Stimulated activated CD4-positive, alpha-beta T cell treated with anti-CD3 and anti-CD28 coated beads, TNF-alpha, amount 100 ng/mL, for 4 hours (primary cell): ENCODE results near the gene MUC7.
A peak's percentile ranks its signal among the peaks of the same experiment; 100 is the strongest.
"Not testable (repeated sequence)": the region's sequence is repeated elsewhere in the genome, so short reads cannot be mapped to it uniquely, and the experiment has no call there.

Experiments used
- DNase-seq, 3 experiments: peaks; one replicate each; pipeline ENCODE4 v3.0.0-alpha.2; 2020; ENCODE audit warnings: low read depth in 3 of 3

The MUC7 gene

GRCh38 chr4:70471897-70472296, at the start of gene MUC7:
TSS of gene MUC7 (plus strand) at chr4:70472197. CDS start at chr4:70474022, 1,825 bp downstream.
- DNase-seq = no peak

DNA sequence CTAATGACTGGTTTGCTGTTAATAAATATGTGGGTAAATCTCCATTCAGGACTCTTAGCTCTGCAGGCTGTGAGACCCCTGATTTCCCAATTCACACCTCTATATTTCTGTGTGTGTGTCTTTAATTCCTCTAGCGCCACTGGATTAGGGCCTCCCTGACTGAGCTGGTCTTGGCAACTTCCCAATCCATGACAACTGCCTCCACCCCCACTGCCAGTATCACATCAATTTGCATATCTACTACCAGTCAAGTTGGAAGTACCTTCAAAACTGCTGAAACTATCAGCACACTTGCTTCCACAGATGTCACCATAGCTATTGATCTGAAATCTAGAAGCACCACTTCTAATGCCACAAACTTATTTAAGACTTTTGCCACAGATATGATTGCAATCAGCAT, 46.7 kb upstream of the MUC7 start:
- DNase-seq = no peak

GRCh38 chr4:70426789-70427188, 45.2 kb upstream of the MUC7 start:
- no peak for DNase-seq

DNA sequence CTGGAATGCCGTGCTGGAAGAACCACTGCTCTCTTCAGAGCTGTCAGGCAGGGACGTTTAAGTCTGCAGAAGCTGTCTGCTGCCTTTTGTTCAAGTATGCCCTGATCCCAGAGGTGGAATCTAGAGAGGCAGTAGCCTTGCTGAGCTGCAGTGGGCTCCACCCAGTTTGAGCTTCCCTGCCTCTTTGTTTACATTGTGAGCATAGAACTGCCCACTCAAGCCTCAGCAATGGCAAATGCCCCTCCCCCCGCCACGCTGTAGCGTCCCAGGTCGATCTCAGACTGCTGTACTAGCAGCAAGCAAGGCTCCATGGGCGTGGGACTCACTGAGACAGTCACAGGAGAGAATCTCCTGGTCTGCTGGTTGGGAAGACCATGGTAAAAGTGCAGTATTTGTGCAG, 34.8 kb upstream of the MUC7 start:
- no peak for DNase-seq

DNA sequence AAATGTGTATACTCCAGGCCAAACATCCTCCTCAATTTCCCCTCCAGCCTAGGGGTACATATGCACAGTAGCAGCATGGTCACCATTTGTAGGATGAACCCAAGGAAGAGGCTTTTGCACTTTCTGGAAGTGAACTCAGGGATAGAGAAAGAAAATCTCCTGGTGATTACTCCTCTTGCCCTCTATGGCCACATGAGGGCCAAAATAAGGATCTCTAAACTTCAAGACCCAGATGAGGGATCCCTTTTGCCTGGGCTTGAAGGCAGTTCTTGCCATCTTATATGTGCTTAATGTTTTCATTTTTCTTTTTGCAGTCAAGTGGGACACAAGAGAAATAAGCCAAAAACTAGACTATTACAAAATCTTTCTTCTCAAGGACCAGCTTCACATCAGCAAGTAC, 29.5 kb upstream of the MUC7 start:
- DNase-seq = no peak

DNA sequence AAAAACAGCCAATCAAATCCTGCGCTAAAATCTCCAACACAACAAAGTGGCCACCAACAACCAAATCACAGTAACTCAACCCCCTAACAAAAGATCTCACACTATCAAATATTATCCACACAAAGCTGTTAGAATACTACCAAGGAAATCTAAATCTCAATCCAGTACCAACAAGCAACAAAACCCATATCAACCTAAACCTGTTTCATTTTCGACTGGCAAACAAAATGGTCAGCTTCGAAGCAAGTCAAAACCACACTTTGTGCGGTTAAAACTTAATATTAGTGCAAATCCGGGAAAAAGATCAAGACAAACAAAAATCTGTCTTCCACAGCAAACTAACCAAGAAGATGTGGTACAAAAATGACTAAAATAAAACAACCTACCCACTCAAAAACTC, 28.7 kb upstream of the MUC7 start:
- DNase-seq = no peak

DNA sequence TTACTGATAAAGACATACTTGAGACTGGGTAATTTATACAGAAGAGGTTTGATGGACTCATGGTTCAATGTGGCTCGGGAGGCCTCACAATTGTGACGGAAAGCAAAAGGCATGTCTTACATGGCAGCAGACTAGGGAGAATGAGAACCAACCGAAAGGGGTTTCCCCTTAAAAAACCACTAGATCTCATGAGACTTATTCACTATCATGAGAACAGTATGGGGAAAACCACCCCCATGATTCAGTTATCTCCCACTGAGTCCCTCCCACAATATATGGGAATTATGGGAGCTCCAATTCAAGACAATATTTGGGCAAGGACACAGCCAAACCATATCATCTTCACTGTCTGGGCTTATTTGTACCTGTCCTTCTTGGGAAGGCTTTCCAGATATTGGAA, 22.8 kb upstream of the MUC7 start:
- no peak for DNase-seq

- DNase-seq = no peak
Observed at GRCh38 chr4:70452946-70453345, 19.1 kb upstream of the MUC7 start.

DNA sequence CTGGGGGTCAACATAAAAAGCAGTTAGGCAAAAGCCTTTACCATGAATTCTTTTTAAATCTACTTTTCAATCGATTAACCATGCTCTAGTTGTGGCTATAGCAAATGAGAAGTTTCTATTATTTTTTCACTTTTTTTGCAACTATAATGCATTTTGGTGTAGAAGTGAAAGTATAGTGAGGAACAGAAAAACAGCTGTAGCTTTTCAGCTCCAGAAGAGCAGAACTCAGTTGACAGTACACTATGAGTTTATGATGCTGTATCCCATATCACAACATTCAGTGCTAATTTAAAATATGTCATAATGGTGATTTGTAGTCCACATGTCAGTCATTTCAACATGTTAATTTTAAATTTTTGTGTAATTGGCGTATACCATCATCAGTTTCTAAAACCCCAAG, 8.7 kb upstream of the MUC7 start:
- no peak for DNase-seq

DNA sequence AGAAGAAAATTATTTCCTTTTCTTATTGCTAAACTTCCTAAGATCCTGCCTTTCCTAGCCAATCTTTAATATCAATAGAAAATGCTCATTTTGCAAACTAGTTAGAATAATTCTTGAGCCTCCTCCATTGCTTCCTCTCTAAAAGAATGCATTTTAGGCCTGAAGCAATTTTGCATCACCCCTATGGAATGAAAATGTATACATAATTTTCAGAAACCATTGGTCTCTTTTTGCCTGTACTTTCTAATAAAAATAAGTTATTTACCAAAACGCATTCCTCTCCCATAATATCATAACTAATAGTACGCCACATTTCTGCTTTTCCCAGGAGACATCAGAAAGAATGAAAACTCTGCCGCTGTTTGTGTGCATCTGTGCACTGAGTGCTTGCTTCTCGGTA, 1.7 kb downstream of the MUC7 start:
- DNase-seq = no peak

GRCh38 chr4:70488748-70489147, 16.8 kb downstream of the MUC7 start:
- DNase-seq = no peak

DNA sequence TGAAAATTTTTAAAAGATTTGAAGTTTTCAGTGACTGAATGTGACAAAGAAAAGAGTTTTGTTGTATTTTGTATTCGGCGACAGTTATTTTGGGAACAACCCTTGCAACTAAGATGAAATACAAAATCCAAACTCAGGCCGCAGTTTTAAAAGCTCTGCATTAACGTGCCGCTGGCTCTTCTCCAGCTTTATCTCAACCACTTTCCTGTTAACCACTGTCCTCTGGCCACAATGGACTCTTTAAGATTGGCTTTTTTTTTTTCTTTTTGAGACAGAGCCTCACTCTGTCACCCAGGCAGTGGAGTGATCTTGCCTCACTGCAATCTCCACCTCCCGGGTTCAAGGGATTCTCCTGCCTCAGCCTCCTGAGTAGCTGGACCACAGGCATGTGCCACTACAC, 24.2 kb downstream of the MUC7 start:
- no peak for DNase-seq

GRCh38 chr4:70501838-70502237, 29.8 kb downstream of the MUC7 start:
- DNase-seq = not testable (repeated sequence)

- DNase-seq = no peak
Observed at GRCh38 chr4:70504733-70505132, 32.7 kb downstream of the MUC7 start.

DNA sequence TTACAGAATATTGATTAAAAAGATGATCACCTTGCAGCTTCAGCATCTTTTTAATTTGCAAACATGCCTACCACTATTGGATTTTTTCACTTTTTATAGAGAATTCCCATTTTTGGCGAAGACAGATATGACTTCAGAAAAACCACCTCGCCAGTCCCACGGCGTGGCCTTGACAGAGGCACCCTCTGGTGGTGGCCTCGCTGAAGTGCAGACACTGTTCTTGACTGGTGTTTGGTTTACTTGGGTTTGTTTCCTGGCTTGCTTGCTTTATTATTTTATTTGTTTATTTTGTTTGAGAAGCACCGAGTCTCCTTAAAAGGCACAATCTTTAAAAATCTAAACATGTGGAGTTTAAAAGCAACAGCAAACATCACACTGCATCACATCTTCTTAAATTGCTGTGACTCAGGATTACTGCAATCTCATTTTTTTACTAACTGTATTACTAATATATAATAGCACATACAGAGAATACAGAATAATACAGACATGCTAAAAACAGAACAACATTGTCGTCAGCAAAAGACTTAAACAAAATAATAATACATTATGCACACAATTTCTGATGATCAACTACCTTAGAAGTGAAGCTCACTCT, 33.3 kb downstream of the MUC7 start:
- peak; percentile 5 to 21 (median 13) for DNase-seq

- DNase-seq = no peak
Observed at GRCh38 chr4:70508801-70509200, 36.8 kb downstream of the MUC7 start.

- no peak for DNase-seq
Observed at GRCh38 chr4:70511365-70511764, 39.4 kb downstream of the MUC7 start.

GRCh38 chr4:70515367-70516250, 43.6 kb downstream of the MUC7 start:
- no peak for DNase-seq

GRCh38 chr4:70518269-70518668, 46.3 kb downstream of the MUC7 start, which contains the start of gene AMTN:
TSS of gene AMTN (plus strand) at chr4:70518569. CDS start at chr4:70518778, 209 bp downstream.
- no peak for DNase-seq

DNA sequence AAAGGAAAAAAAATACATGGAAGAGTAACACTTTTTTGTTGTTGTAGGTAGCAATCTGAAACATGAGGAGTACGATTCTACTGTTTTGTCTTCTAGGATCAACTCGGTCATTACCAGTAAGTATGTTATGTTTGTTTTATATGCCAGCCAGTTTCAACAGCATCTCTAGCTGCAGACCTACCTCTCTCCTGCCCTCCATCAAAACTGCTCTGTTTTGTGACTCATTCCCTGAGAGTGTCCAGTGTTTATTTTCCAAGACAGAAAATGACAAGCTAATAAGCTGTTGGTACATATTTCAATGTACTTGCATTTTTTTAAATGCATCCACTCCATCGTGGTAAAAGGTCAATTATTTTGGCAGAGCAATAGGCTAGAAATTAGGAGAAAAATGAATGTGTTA, 46.7 kb downstream of the MUC7 start:
- DNase-seq = no peak

- no peak for DNase-seq
Observed at GRCh38 chr4:70522626-70523025, 50.6 kb downstream of the MUC7 start.

- DNase-seq = no peak
Observed at GRCh38 chr4:70530997-70531396, 59.0 kb downstream of the MUC7 start.

DNA sequence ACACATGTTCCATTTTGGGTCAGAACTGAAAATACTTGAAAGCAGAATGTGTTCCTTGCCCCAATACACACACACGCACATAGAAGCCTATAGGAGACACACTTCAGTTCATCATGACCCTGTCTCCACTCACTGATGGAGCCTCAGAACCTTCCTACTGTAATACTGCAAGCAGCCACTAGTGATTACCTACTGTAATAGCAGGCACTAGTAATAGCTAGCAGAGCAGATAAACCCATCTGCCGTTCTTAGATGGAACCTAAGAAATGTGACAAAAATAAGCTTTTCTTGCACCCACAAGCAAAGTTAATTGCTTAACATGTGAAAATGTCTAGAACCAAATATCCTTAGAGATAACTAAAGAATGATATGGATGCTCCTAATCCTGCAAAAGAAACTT, 60.0 kb downstream of the MUC7 start:
- no peak for DNase-seq
